Endothelial cell of umbilical vein (primary cell): ENCODE measurements around the gene HTT. TPM values are rescaled to one million over a fixed set of nuclear protein-coding genes. Genes with fewer than 3 reads are reported as not detected.

Experiments used
- BruUV-seq: library from RNA; stranded (reverse); fragments of 400-500 nt; replicated peaks from 2 replicates; lab custom pipeline; 2021; lab: Mats Ljungman, UMichigan
- CTCF ChIA-PET: fragments of 300-600, 350-600 bp; sonication (Branson Sonifier 250); formaldehyde crosslinking; loops from one replicate; lab custom pipeline; 2021; ENCODE audit warnings: antibody characterized with exemption, inconsistent platforms; lab: Charles Lee
- POLR2A ChIA-PET: fragments of 300-600, 350-600 bp; sonication (Branson Sonifier 250); formaldehyde crosslinking; loops from one replicate; lab custom pipeline; 2021; ENCODE audit warnings: antibody characterized with exemption, inconsistent platforms; lab: Charles Lee
- DNase-seq: peaks from one replicate; pipeline ENCODE4 v3.0.0-alpha.2; 2011; ENCODE audit warnings: low read depth, low spot score
- FAIRE-seq: peaks from 2 replicates; lab custom pipeline; 2011; peaks lifted over from hg19 to GRCh38; lab: Jason Lieb, UNC
- H2AFZ ChIP-seq: 2 replicates; pipeline ENCODE4 v1.6.0; 2012; ENCODE audit warnings: low read depth, low read length, control low read depth, inconsistent platforms
- H3K27ac ChIP-seq: 2 replicates; pipeline ENCODE4 v1.5.1; 2011; ENCODE audit warnings: low read depth, mild to moderate bottlenecking, control low read depth, low read length, moderate library complexity; ENCODE audit not compliant: insufficient read depth
- H3K27me3 ChIP-seq, 2 experiments: 2 replicates each; pipeline versions ENCODE4 v1.6.0 to v1.6.1; 2011; ENCODE audit warnings: low read length in 2 of 2, mixed read lengths in 1 of 2; ENCODE audit not compliant: control insufficient read depth in 2 of 2, insufficient read depth in 2 of 2
- H3K36me3 ChIP-seq, 2 experiments: 2 replicates in 1 of 2; 3 replicates in 1 of 2; pipeline ENCODE4 v1.5.1; 2011; ENCODE audit warnings: low read length in 2 of 2, mild to moderate bottlenecking in 1 of 2, moderate library complexity in 1 of 2; ENCODE audit not compliant: control insufficient read depth in 2 of 2, insufficient read depth in 2 of 2; ENCODE audit errors: extremely low read depth in 1 of 2
- H3K4me1 ChIP-seq: 3 replicates; pipeline ENCODE4 v1.5.1; 2011; ENCODE audit warnings: mild to moderate bottlenecking, low read length; ENCODE audit not compliant: control insufficient read depth, insufficient read depth; ENCODE audit errors: extremely low read depth
- H3K4me2 ChIP-seq: 2 replicates; pipeline ENCODE4 v1.6.1; 2011; ENCODE audit warnings: low read length, control low read depth, mixed read lengths; ENCODE audit not compliant: insufficient read depth
- H3K4me3 ChIP-seq, 3 experiments: fragments of 200-600 bp in 1 of 3; sonication (generic), shearing (Covaris generic) in 1 of 3; replicated peaks in 1 of 3; 2 replicates each; pipeline ENCODE4 v1.5.1; 2011 to 2016; ENCODE audit warnings: control low read depth in 3 of 3, low read length in 3 of 3, mild to moderate bottlenecking in 2 of 3, inconsistent platforms in 1 of 3, low read depth in 1 of 3, moderate library complexity in 1 of 3; ENCODE audit not compliant: insufficient read depth in 1 of 3
- H3K79me2 ChIP-seq: 2 replicates; pipeline ENCODE4 v1.6.0; 2012; ENCODE audit warnings: low read length, inconsistent platforms; ENCODE audit not compliant: control insufficient read depth, insufficient read depth
- H3K9ac ChIP-seq: replicated peaks from 2 replicates; pipeline ENCODE3; 2011; ENCODE audit warnings: low read length, control low read depth; ENCODE audit not compliant: insufficient read depth; ENCODE audit errors: extremely low read depth
- H3K9me1 ChIP-seq: replicated peaks from 3 replicates; pipeline ENCODE4 v1.6.0; 2011; ENCODE audit warnings: mild to moderate bottlenecking, low read length; ENCODE audit not compliant: control insufficient read depth, insufficient read depth; ENCODE audit errors: extremely low read depth
- H3K9me3 ChIP-seq: replicated peaks from 2 replicates; pipeline ENCODE4 v1.5.1; 2012; ENCODE audit warnings: low read length, inconsistent platforms; ENCODE audit not compliant: control insufficient read depth, insufficient read depth
- H4K20me1 ChIP-seq: replicated peaks from 2 replicates; pipeline ENCODE3; 2011; ENCODE audit warnings: mild to moderate bottlenecking, low read length; ENCODE audit not compliant: control insufficient read depth, insufficient read depth; ENCODE audit errors: extremely low read depth
- CTCF ChIP-seq, 2 donors: IDR thresholded peaks; 1 replicate in 1 of 2; 2 replicates in 1 of 2; pipeline ENCODE4 v1.5.1; 2011; ENCODE audit warnings: low read length in 2 of 2, mild to moderate bottlenecking in 2 of 2, moderate library complexity in 2 of 2, control low read depth in 1 of 2, inconsistent platforms in 1 of 2, low read depth in 1 of 2; ENCODE audit not compliant: insufficient read depth in 1 of 2; ENCODE audit errors: extremely low read depth in 1 of 2
- EZH2 ChIP-seq: IDR thresholded peaks from 2 replicates; pipeline ENCODE4 v1.6.1; 2012; ENCODE audit warnings: borderline replicate concordance, low read depth, mild to moderate bottlenecking, moderate library complexity, low read length, inconsistent platforms; ENCODE audit not compliant: severe bottlenecking
- FOS ChIP-seq: IDR thresholded peaks from 2 replicates; pipeline ENCODE4 v1.6.1; 2011; ENCODE audit warnings: mild to moderate bottlenecking, low read length, moderate library complexity, borderline replicate concordance; ENCODE audit not compliant: insufficient read depth
- GATA2 ChIP-seq: IDR thresholded peaks from 2 replicates; pipeline ENCODE4 v1.7.0; 2011; ENCODE audit warnings: low read depth, mild to moderate bottlenecking, moderate library complexity, mixed read lengths, low read length; ENCODE audit not compliant: insufficient read length, insufficient read depth
- JUN ChIP-seq: IDR thresholded peaks from 2 replicates; pipeline ENCODE4 v1.6.1; 2011; ENCODE audit warnings: borderline replicate concordance, low read depth; ENCODE audit not compliant: insufficient read length, insufficient read depth
- MYC ChIP-seq: IDR thresholded peaks from one replicate; pipeline ENCODE4 v1.6.1; 2011; ENCODE audit warnings: mild to moderate bottlenecking, low read depth, low read length
- POLR2A ChIP-seq: IDR thresholded peaks from 2 replicates; pipeline ENCODE4 v1.6.1; 2012; ENCODE audit warnings: low read depth, mild to moderate bottlenecking, control low read depth, low read length
- POLR2AphosphoS5 ChIP-seq: IDR thresholded peaks from 2 replicates; pipeline ENCODE4 v1.6.1; 2012; ENCODE audit warnings: low read depth, mild to moderate bottlenecking, control low read depth, low read length, moderate library complexity; ENCODE audit not compliant: insufficient read depth
- dilution Hi-C: fragments of 300-500 bp; cut with MboI; formaldehyde crosslinking; loops from one replicate; pipeline ENCODE4 v1.15.0; 2019; ENCODE audit warnings: low sequenced_read_pairs; ENCODE audit not compliant: extremely low pct_ligation_motif_present
- intact Hi-C: fragments of 100-400 bp; cut with micrococcal nuclease; formaldehyde crosslinking; loops from one replicate; pipeline ENCODE4 v1.10.0; 2022
- polyA plus RNA-seq, 4 experiments: library from polyadenylated mRNA; depleted of rRNA in 3 of 4; stranded (reverse) in 3 of 4; unstranded in 1 of 4; fragments of >200 nt; gene quantifications; 2 replicates each; pipeline versions ENCODE4 v1.2.1 to v1.2.3, GENCODE V29; 2011 to 2012; ENCODE audit warnings: missing spikeins in 1 of 4
- total RNA-seq: library from RNA; stranded (reverse); gene quantifications from 2 replicates; pipeline ENCODE4 v1.2.3, GENCODE V29; 2021
- TF ChIP-seq, protein P1 (sequence below): IDR thresholded peaks from 2 replicates; pipeline ENCODE4 v1.6.1; 2011; ENCODE audit not compliant: insufficient read depth, insufficient read length

The HTT gene
- total and polyA plus RNA-seq, 2 donors (not counting 3 experiments of a cell fraction or from before 2014, with no cell fraction given), result 15.7 to 61.2 TPM

DNA sequence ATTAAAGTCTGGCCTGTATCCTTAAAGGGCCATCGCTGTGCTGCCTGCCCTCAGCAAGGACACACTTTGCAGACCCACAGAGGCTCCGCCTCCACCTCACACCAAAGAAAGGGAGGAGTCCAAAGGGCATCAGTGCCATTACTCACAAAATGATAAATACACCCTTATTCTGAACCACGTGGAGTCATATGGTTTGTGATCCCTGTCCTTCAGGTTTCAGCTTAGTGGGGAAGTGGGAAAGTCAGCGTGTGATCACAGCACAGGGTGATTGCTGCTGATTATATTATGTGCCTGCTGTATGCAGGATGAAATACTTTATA is 138.6 kb downstream of the HTT start:
- Histone ChIP-seq H3K9me1 (no peaks in the 10 kb centered on the region), H4K20me1 (no peaks in the 10 kb centered on the region), H3K36me3 (peaks cover 16 to 48% of the 10 kb centered on the region in 2 experiments), H3K27me3 (no peaks in the 10 kb centered on the region), H3K9me3 (no peaks in the 10 kb centered on the region), H3K9ac (no peak overlapping the region), H3K4me1 (no peaks in the 10 kb centered on the region), H3K79me2 (no peaks in the 10 kb centered on the region), H3K27ac (no peak overlapping the region), H3K4me3 (no peak overlapping the region), H2AFZ (no peak overlapping the region), H3K4me2 (no peak overlapping the region)
- FAIRE-seq (no peak), DNase-seq (no peak)
- TF ChIP-seq POLR2A (no peak), CTCF (IDR thresholded peaks at IDR 0.05; ENCODE audit: extremely low read depth in 1 of 2, insufficient read depth in 1 of 2, low read depth in 1 of 2, low read length in 2 of 2) (no peak), GATA2 (no peak), JUN (no peak), POLR2AphosphoS5 (no peak), FOS (no peak)
- intact Hi-C loops, result no loop called here
- dilution Hi-C loops, result no loop called here
- no TSS peak for BruUV-seq
- CTCF ChIA-PET, result no interaction called here
- POLR2A ChIA-PET, result no interaction called here

- H3K36me3 ChIP-seq, result peaks cover 16 to 51% of the 10 kb centered on the region in 2 experiments
- CTCF ChIA-PET, result no interaction called here
Observed at GRCh38 chr4:3213661-3214250, 139.3 kb downstream of the HTT start.

More at GRCh38 chr4:3213661-3214250, 139.3 kb downstream of the HTT start:
- H2AFZ ChIP-seq, result no peak overlapping the region
- H3K9ac ChIP-seq, result no peak overlapping the region
- no peaks in the 10 kb centered on the region for H3K4me1 ChIP-seq
- TF ChIP-seq POLR2AphosphoS5 (no peak), EZH2 (no peak), CTCF (IDR thresholded peaks at IDR 0.05; ENCODE audit: extremely low read depth in 1 of 2, insufficient read depth in 1 of 2, low read depth in 1 of 2, low read length in 2 of 2) (no peak), GATA2 (no peak), POLR2A (no peak), FOS (no peak), JUN (no peak), MYC (no peak)
- TF ChIP-seq, protein P1, sequence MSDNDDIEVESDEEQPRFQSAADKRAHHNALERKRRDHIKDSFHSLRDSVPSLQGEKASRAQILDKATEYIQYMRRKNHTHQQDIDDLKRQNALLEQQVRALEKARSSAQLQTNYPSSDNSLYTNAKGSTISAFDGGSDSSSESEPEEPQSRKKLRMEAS, result no peak
- dilution Hi-C loops, result no loop called here
- no peak overlapping the region for H3K4me3 ChIP-seq
- H3K9me3 ChIP-seq, result no peaks in the 10 kb centered on the region
- FAIRE-seq (no peak), DNase-seq (no peak)
- H3K27me3 ChIP-seq, result no peaks in the 10 kb centered on the region
- no peaks in the 10 kb centered on the region for H4K20me1 ChIP-seq
- H3K27ac ChIP-seq, result no peak overlapping the region
- H3K79me2 ChIP-seq, result no peaks in the 10 kb centered on the region
- H3K4me2 ChIP-seq, result no peak overlapping the region
- H3K9me1 ChIP-seq, result no peaks in the 10 kb centered on the region
- intact Hi-C loops, result no loop called here
- BruUV-seq, result no TSS peak
- POLR2A ChIA-PET, result no interaction called here
